ENCODE measurements around the gene IL1RN.

Gene IL1RN

GRCh38 chr2:113129519-113130078 is 2.2 kb downstream of the IL1RN start:
- no peak for DNase-seq (ENCODE audit: low spot score)

GRCh38 chr2:113131352-113132185 is 4.2 kb downstream of the IL1RN start:
- DNase-seq (ENCODE audit: low spot score), result no peak

GRCh38 chr2:113132414-113133021 is 5.1 kb downstream of the IL1RN start:
- no peak for DNase-seq (ENCODE audit: low spot score)

- no peak for DNase-seq (ENCODE audit: low spot score)
These were observed 6.6 kb downstream of the IL1RN start for GRCh38 chr2:113133704-113134598.

- no peak for DNase-seq (ENCODE audit: low spot score)
These were observed 7.3 kb downstream of the IL1RN start for GRCh38 chr2:113134717-113135116.

- DNase-seq (ENCODE audit: low spot score), result no peak
These were observed 7.9 kb downstream of the IL1RN start for GRCh38 chr2:113135317-113135716.

GRCh38 chr2:113136828-113137775 is 9.7 kb downstream of the IL1RN start:
- DNase-seq (ENCODE audit: low spot score), result peak; percentile 57

GRCh38 chr2:113137827-113138226 is 10.4 kb downstream of the IL1RN start:
- no peak for DNase-seq (ENCODE audit: low spot score)

- peak; percentile 79 for DNase-seq (ENCODE audit: low spot score)
These were observed 11.3 kb downstream of the IL1RN start for GRCh38 chr2:113138428-113139322.

- peak; percentile 55 for DNase-seq (ENCODE audit: low spot score)
These were observed 14.1 kb downstream of the IL1RN start for GRCh38 chr2:113141451-113141850.

- no peak for DNase-seq (ENCODE audit: low spot score)
These were observed 14.9 kb downstream of the IL1RN start for GRCh38 chr2:113142290-113142689.

GRCh38 chr2:113144259-113144658 is 16.9 kb downstream of the IL1RN start:
- no peak for DNase-seq (ENCODE audit: low spot score)

- DNase-seq (ENCODE audit: low spot score), result no peak
These were observed 21.5 kb downstream of the IL1RN start for GRCh38 chr2:113148606-113149552.

- no peak for DNase-seq (ENCODE audit: low spot score)
These were observed 22.3 kb downstream of the IL1RN start for GRCh38 chr2:113149553-113150257.

GRCh38 chr2:113150258-113150601 is 22.8 kb downstream of the IL1RN start:
- DNase-seq (ENCODE audit: low spot score), result no peak

GRCh38 chr2:113155331-113155730 is 27.9 kb downstream of the IL1RN start:
- DNase-seq (ENCODE audit: low spot score), result no peak

GRCh38 chr2:113156278-113157117 is 29.1 kb downstream of the IL1RN start:
- DNase-seq (ENCODE audit: low spot score), result peak; percentile 46

Measured in SW480 (cell line).